Esophagus mucosa (tissue), 1 donor: Measurements from ENCODE around the gene CHIC1. TPM values are rescaled to one million over a fixed set of nuclear protein-coding genes. Genes with fewer than 3 reads are reported as not detected.
"Not testable (repeated sequence)": the region's sequence is repeated elsewhere in the genome, so short reads cannot be mapped to it uniquely, and the experiment has no call there.

Source experiments
- ATAC-seq: fragments of 200-7000 bp; cut with Tn5 transposase; one replicate; pipeline ENCODE4 v1.9.1; 2020
- total RNA-seq: library from RNA; stranded (reverse); gene quantifications from one replicate; pipeline ENCODE4 v1.2.4, GENCODE V29; 2023
- donor health status: DM: yes; HTN: yes; CAD: no.

The CHIC1 gene
- total RNA-seq = 1.8 TPM

GRCh38 chrX:73562984-73563737 lies at the start of gene CHIC1:
TSS of gene CHIC1 (plus strand) at chrX:73563197. CDS start at chrX:73563285, 88 bp downstream.
- peak; percentile 48 for ATAC-seq

- ATAC-seq = not testable (repeated sequence)
These were observed 40.2 kb upstream of the CHIC1 start for GRCh38 chrX:73522823-73523222.

- no peak for ATAC-seq
These were observed 38.1 kb upstream of the CHIC1 start for GRCh38 chrX:73524906-73525305.

GRCh38 chrX:73525928-73526690 lies 36.9 kb upstream of the CHIC1 start:
- ATAC-seq = no peak

- ATAC-seq = not testable (repeated sequence)
These were observed 31.3 kb upstream of the CHIC1 start for GRCh38 chrX:73531655-73532054.

- no peak for ATAC-seq
These were observed 6.8 kb upstream of the CHIC1 start for GRCh38 chrX:73556159-73556558.

GRCh38 chrX:73561801-73562200 lies 1.2 kb upstream of the CHIC1 start:
- no peak for ATAC-seq

- no peak for ATAC-seq
These were observed 539 bp upstream of the CHIC1 start for GRCh38 chrX:73562458-73562857.

GRCh38 chrX:73563738-73564068 lies 706 bp downstream of the CHIC1 start:
- ATAC-seq = peak; percentile 36

- ATAC-seq = peak; percentile 81
These were observed 14.4 kb downstream of the CHIC1 start for GRCh38 chrX:73577361-73577760.

- ATAC-seq = no peak
These were observed 18.1 kb downstream of the CHIC1 start for GRCh38 chrX:73581002-73581628.

GRCh38 chrX:73597758-73598157 lies 34.8 kb downstream of the CHIC1 start:
- not testable (repeated sequence) for ATAC-seq

- ATAC-seq = no peak
These were observed 52.0 kb downstream of the CHIC1 start for GRCh38 chrX:73615022-73615421.

- ATAC-seq = not testable (repeated sequence)
These were observed 78.7 kb downstream of the CHIC1 start for GRCh38 chrX:73641669-73642068.

- no peak for ATAC-seq
These were observed 84.2 kb downstream of the CHIC1 start for GRCh38 chrX:73647212-73647611.

- ATAC-seq = no peak
These were observed 84.8 kb downstream of the CHIC1 start for GRCh38 chrX:73647632-73648322.

GRCh38 chrX:73661322-73661721 lies 98.3 kb downstream of the CHIC1 start:
- ATAC-seq = not testable (repeated sequence)

- ATAC-seq = no peak
These were observed 105.8 kb downstream of the CHIC1 start for GRCh38 chrX:73668779-73669178.

- no peak for ATAC-seq
These were observed 118.4 kb downstream of the CHIC1 start for GRCh38 chrX:73681408-73681807.

- no peak for ATAC-seq
These were observed 120.4 kb downstream of the CHIC1 start for GRCh38 chrX:73683236-73683859.

GRCh38 chrX:73707014-73707413 lies 144.0 kb downstream of the CHIC1 start:
- ATAC-seq = not testable (repeated sequence)

GRCh38 chrX:73728602-73729001 lies 165.6 kb downstream of the CHIC1 start:
- ATAC-seq = no peak
